Neural crest cell (in vitro differentiated cells): ENCODE results near the gene SLC25A21. TPM values are rescaled to one million over a fixed set of nuclear protein-coding genes. Genes with fewer than 3 reads are reported as not detected.
A peak's percentile ranks its signal among the peaks of the same experiment; 100 is the strongest.

Experiments used
- DNase-seq: peaks from one replicate; pipeline ENCODE4 v3.0.0; 2021; ENCODE audit warnings: low read depth, mixed read lengths, low spot score
- H3K27ac Mint-ChIP-seq: one replicate; pipeline ENCODE4 v1.8.0; 2021; ENCODE audit warnings: mild to moderate bottlenecking, mixed read lengths; ENCODE audit not compliant: unreplicated experiment
- H3K27me3 Mint-ChIP-seq: 2 replicates; pipeline ENCODE4 v1.8.0; 2021; ENCODE audit warnings: low read depth, mild to moderate bottlenecking, mixed read lengths
- H3K36me3 Mint-ChIP-seq: 2 replicates; pipeline ENCODE4 v1.8.0; 2021; ENCODE audit warnings: low read depth, mild to moderate bottlenecking, mixed read lengths
- H3K4me1 Mint-ChIP-seq: 2 replicates; pipeline ENCODE4 v1.8.0; 2021; ENCODE audit warnings: mixed read lengths
- H3K4me3 Mint-ChIP-seq: one replicate; pipeline ENCODE4 v1.8.0; 2021; ENCODE audit warnings: mild to moderate bottlenecking, mixed read lengths
- H3K9me3 Mint-ChIP-seq: 2 replicates; pipeline ENCODE4 v1.8.0; 2021; ENCODE audit warnings: mixed read lengths
- CTCF ChIP-seq: fragments of 200-600 bp; sonication (generic); conservative IDR thresholded peaks from 2 replicates; pipeline ENCODE4 v1.5.0; 2021; ENCODE audit warnings: antibody characterized with exemption, mild to moderate bottlenecking
- total RNA-seq: library from RNA; stranded (reverse); gene quantifications from 2 replicates; pipeline ENCODE4 v1.2.1, GENCODE V29; 2021

The SLC25A21 gene
- total RNA-seq, 1 donor from 2014 or later = 2.2 TPM

GRCh38 chr14:36662543-36663403 lies 509.6 kb downstream of the SLC25A21 start:
- peaks cover 29% of the 10 kb centered on the region for H3K4me1 Mint-ChIP-seq

GRCh38 chr14:36662258-36662542 lies 510.2 kb downstream of the SLC25A21 start:
- TF ChIP-seq CTCF = no peak
- H3K36me3 Mint-ChIP-seq = no peaks in the 10 kb centered on the region
- peak overlapping the region; percentile 87 for H3K4me3 Mint-ChIP-seq
- peaks cover 98% of the 10 kb centered on the region for H3K27me3 Mint-ChIP-seq
- no peak overlapping the region for H3K27ac Mint-ChIP-seq
- H3K4me1 Mint-ChIP-seq = peaks cover 32% of the 10 kb centered on the region
- DNase-seq = no peak
- H3K9me3 Mint-ChIP-seq = no peaks in the 10 kb centered on the region

More at GRCh38 chr14:36662543-36663403, 509.6 kb downstream of the SLC25A21 start:
- Mint-ChIP-seq H3K9me3 (no peaks in the 10 kb centered on the region), H3K4me3 (peak overlapping the region; percentile 87), H3K27me3 (peaks cover 98% of the 10 kb centered on the region), H3K27ac (no peak overlapping the region), H3K36me3 (no peaks in the 10 kb centered on the region)
- no peak for DNase-seq
- TF ChIP-seq CTCF = peak; percentile 54

- Mint-ChIP-seq H3K9me3 (no peaks in the 10 kb centered on the region), H3K27ac (no peak within 1 kb of the TSS), H3K36me3 (no peaks in the 10 kb centered on the region), H3K4me3 (peak within 1 kb of the TSS; percentile 87), H3K4me1 (peaks cover 33% of the 10 kb centered on the region), H3K27me3 (peaks cover 99% of the 10 kb centered on the region)
- TF ChIP-seq CTCF = no peak
- DNase-seq = peak; percentile 72
Measured at GRCh38 chr14:36661506-36662257, 510.7 kb downstream of the SLC25A21 start, which contains the start of gene PAX9. Gene PAX9 (plus strand): TSS chr14:36661860. CDS start chr14:36662090, 230 bp downstream.

GRCh38 chr14:36660736-36661505 lies 511.5 kb downstream of the SLC25A21 start:
- Mint-ChIP-seq H3K9me3 (no peaks in the 10 kb centered on the region), H3K36me3 (no peaks in the 10 kb centered on the region), H3K27me3 (peaks cover 100% of the 10 kb centered on the region), H3K4me1 (peaks cover 35% of the 10 kb centered on the region), H3K27ac (no peak overlapping the region), H3K4me3 (peak overlapping the region; percentile 87)
- no peak for TF ChIP-seq CTCF
- no peak for DNase-seq
